NB4 (cell line): ENCODE results near the gene ENDOU.

Experiments used
- MAX ChIP-seq: IDR thresholded peaks from 2 replicates; pipeline ENCODE4 v1.6.1; 2011; ENCODE audit warnings: low read depth, low read length
- MYC ChIP-seq: IDR thresholded peaks from 2 replicates; pipeline ENCODE4 v1.6.1; 2011; ENCODE audit warnings: low read depth, low read length
- POLR2A ChIP-seq: IDR thresholded peaks from 2 replicates; pipeline ENCODE4 v1.6.1; 2011; ENCODE audit warnings: mild to moderate bottlenecking; ENCODE audit not compliant: insufficient read length; ENCODE audit errors: extremely low read depth
- TF ChIP-seq, protein P1 (sequence below): IDR thresholded peaks from one replicate; pipeline ENCODE4 v1.5.1; 2012; ENCODE audit warnings: low read depth, low read length

GRCh38 chr12:47732504-47732903 lies 7.2 kb upstream of the ENDOU start:
- TF ChIP-seq POLR2A (no peak), MAX (no peak), MYC (no peak)
- TF ChIP-seq, protein P1, sequence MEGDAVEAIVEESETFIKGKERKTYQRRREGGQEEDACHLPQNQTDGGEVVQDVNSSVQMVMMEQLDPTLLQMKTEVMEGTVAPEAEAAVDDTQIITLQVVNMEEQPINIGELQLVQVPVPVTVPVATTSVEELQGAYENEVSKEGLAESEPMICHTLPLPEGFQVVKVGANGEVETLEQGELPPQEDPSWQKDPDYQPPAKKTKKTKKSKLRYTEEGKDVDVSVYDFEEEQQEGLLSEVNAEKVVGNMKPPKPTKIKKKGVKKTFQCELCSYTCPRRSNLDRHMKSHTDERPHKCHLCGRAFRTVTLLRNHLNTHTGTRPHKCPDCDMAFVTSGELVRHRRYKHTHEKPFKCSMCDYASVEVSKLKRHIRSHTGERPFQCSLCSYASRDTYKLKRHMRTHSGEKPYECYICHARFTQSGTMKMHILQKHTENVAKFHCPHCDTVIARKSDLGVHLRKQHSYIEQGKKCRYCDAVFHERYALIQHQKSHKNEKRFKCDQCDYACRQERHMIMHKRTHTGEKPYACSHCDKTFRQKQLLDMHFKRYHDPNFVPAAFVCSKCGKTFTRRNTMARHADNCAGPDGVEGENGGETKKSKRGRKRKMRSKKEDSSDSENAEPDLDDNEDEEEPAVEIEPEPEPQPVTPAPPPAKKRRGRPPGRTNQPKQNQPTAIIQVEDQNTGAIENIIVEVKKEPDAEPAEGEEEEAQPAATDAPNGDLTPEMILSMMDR, result no peak
